Measurements from ENCODE around the gene STK25.

GRCh38 chr2:241532168-241532567 is 23.8 kb upstream of the STK25 start:
- TF ChIP-seq OSR1 (CRISPR knock-in tag; IDR thresholded peaks at IDR 0.05) (no peak), ZC3H10 (CRISPR knock-in tag; IDR thresholded peaks at IDR 0.05) (no peak), ZNF8 (CRISPR knock-in tag; IDR thresholded peaks at IDR 0.05) (no peak), ESRRG (CRISPR knock-in tag; IDR thresholded peaks at IDR 0.05) (no peak)
- TF ChIP-seq, protein P1, sequence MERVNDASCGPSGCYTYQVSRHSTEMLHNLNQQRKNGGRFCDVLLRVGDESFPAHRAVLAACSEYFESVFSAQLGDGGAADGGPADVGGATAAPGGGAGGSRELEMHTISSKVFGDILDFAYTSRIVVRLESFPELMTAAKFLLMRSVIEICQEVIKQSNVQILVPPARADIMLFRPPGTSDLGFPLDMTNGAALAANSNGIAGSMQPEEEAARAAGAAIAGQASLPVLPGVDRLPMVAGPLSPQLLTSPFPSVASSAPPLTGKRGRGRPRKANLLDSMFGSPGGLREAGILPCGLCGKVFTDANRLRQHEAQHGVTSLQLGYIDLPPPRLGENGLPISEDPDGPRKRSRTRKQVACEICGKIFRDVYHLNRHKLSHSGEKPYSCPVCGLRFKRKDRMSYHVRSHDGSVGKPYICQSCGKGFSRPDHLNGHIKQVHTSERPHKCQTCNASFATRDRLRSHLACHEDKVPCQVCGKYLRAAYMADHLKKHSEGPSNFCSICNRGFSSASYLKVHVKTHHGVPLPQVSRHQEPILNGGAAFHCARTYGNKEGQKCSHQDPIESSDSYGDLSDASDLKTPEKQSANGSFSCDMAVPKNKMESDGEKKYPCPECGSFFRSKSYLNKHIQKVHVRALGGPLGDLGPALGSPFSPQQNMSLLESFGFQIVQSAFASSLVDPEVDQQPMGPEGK (CRISPR knock-in tag; IDR thresholded peaks at IDR 0.05; ENCODE audit: borderline replicate concordance) = no peak
